ENCODE results near the gene MSN.

MSN gene

GRCh38 chrX:65671286-65671685 lies 3.8 kb downstream of the MSN start:
- TF ChIP-seq INSM2 (tag by site-specific recombination; IDR thresholded peaks at IDR 0.05) (no peak), ZNF514 (tag by site-specific recombination; IDR thresholded peaks at IDR 0.05) (no peak)
- H3K9me3 ChIP-seq (ENCODE audit: control insufficient read depth, insufficient read depth, low read depth, low read length) = no peaks in the 10 kb centered on the region
- no peak overlapping the region for H3K4me3 ChIP-seq (ENCODE audit: low read depth, low read length)
- ChIA-PET CTCF (interaction anchor here (0.6 to 0.7 kb wide), 2 partner anchors 8 to 53 kb away, joined by 3 to 4 read pairs; no protein-coding TSS in a partner anchor), POLR2A (no interaction called here)
- H3K36me3 ChIP-seq (ENCODE audit: control insufficient read depth in 2 of 2, insufficient read depth in 1 of 2, low read length in 2 of 2) = no peaks in the 10 kb centered on the region
- no peak overlapping the region for H3K27ac ChIP-seq (ENCODE audit: extremely low read depth, low read depth, low read length)
- no peaks in the 10 kb centered on the region for H3K4me1 ChIP-seq (ENCODE audit: control insufficient read depth, insufficient read depth, low read length)

- no peaks in the 10 kb centered on the region for H3K9me3 ChIP-seq (ENCODE audit: control insufficient read depth, insufficient read depth, low read depth, low read length)
- H3K27ac ChIP-seq (ENCODE audit: extremely low read depth, low read depth, low read length) = no peak overlapping the region
- POLR2A ChIA-PET = no interaction called here
- H3K4me1 ChIP-seq (ENCODE audit: control insufficient read depth, insufficient read depth, low read length) = no peaks in the 10 kb centered on the region
- H3K36me3 ChIP-seq (ENCODE audit: control insufficient read depth in 2 of 2, insufficient read depth in 1 of 2, low read length in 2 of 2) = no peaks in the 10 kb centered on the region
- CTCF ChIA-PET = interaction anchor here (0.7 kb wide), 2 partner anchors 90 to 95 kb away, joined by 3 read pairs; no protein-coding TSS in a partner anchor
- no peak for TF ChIP-seq ZNF747 (tag by site-specific recombination; IDR thresholded peaks at IDR 0.05)
- no peak for TF ChIP-seq ZNF266 (tag by site-specific recombination; IDR thresholded peaks at IDR 0.05; ENCODE audit: low read depth)
- no peak for TF ChIP-seq KLF1 (tag by site-specific recombination; IDR thresholded peaks at IDR 0.05)
- TF ChIP-seq ZNF521 (tag by site-specific recombination; IDR thresholded peaks at IDR 0.05) = no peak
- no peak for TF ChIP-seq ZNF157 (tag by site-specific recombination; IDR thresholded peaks at IDR 0.05)
- TF ChIP-seq ZNF292 (tag by site-specific recombination; IDR thresholded peaks at IDR 0.05; ENCODE audit: borderline replicate concordance, low read depth) = no peak
- TF ChIP-seq, protein P1, sequence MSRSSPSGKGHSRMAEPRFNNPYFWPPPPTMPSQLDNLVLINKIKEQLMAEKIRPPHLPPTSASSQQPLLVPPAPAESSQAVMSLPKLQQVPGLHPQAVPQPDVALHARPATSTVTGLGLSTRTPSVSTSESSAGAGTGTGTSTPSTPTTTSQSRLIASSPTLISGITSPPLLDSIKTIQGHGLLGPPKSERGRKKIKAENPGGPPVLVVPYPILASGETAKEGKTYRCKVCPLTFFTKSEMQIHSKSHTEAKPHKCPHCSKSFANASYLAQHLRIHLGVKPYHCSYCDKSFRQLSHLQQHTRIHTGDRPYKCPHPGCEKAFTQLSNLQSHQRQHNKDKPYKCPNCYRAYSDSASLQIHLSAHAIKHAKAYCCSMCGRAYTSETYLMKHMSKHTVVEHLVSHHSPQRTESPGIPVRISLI (tag by site-specific recombination; IDR thresholded peaks at IDR 0.05) = no peak
- no peak for TF ChIP-seq SETDB1 (IDR thresholded peaks at IDR 0.05; ENCODE audit: insufficient read length, low read length)
- TF ChIP-seq KLF10 (tag by site-specific recombination; IDR thresholded peaks at IDR 0.05) = no peak
- no peak for TF ChIP-seq EGR2 (tag by site-specific recombination; IDR thresholded peaks at IDR 0.05; ENCODE audit: low read depth)
- no peak for TF ChIP-seq ZNF274 (IDR thresholded peaks at IDR 0.05; ENCODE audit: low read length)
- TF ChIP-seq ZNF274 (tag by site-specific recombination; IDR thresholded peaks at IDR 0.05; ENCODE audit: borderline replicate concordance) = no peak
- no peak for TF ChIP-seq SCRT2 (tag by site-specific recombination; IDR thresholded peaks at IDR 0.05)
- no peak for TF ChIP-seq ZNF777 (tag by site-specific recombination; IDR thresholded peaks at IDR 0.05; ENCODE audit: borderline replicate concordance)
- no peak for TF ChIP-seq ZNF623 (tag by site-specific recombination; IDR thresholded peaks at IDR 0.05)
- TF ChIP-seq ZNF501 (tag by site-specific recombination; IDR thresholded peaks at IDR 0.05) = no peak
- no peak overlapping the region for H3K4me3 ChIP-seq (ENCODE audit: low read depth, low read length)
These were observed 4.5 kb downstream of the MSN start for GRCh38 chrX:65671966-65672365.

- Histone ChIP-seq H3K27ac (ENCODE audit: extremely low read depth, low read depth, low read length) (no peak overlapping the region), H3K4me3 (ENCODE audit: low read depth, low read length) (no peak overlapping the region), H3K36me3 (ENCODE audit: control insufficient read depth in 2 of 2, insufficient read depth in 1 of 2, low read length in 2 of 2) (no peaks in the 10 kb centered on the region), H3K9me3 (ENCODE audit: control insufficient read depth, insufficient read depth, low read depth, low read length) (no peaks in the 10 kb centered on the region), H3K4me1 (ENCODE audit: control insufficient read depth, insufficient read depth, low read length) (no peaks in the 10 kb centered on the region)
- CTCF ChIA-PET = no interaction called here
- TF ChIP-seq ZNF529 (tag by site-specific recombination; IDR thresholded peaks at IDR 0.05; ENCODE audit: insufficient replicate concordance) = no peak
- POLR2A ChIA-PET = interaction anchor here (0.7 kb wide), 1 partner anchor 365 kb away, joined by 3 read pairs; no protein-coding TSS in a partner anchor
These were observed 6.4 kb downstream of the MSN start for GRCh38 chrX:65673857-65674203.
